AG08396 (cell line): ENCODE data around the gene MTRF1.
"Not testable (repeated sequence)": the region's sequence is repeated elsewhere in the genome, so short reads cannot be mapped to it uniquely, and the experiment has no call there.

Source experiments
- DNase-seq: peaks from one replicate; pipeline ENCODE4 v3.0.0; 2012; ENCODE audit warnings: low spot score, mixed read lengths

MTRF1 gene

DNA sequence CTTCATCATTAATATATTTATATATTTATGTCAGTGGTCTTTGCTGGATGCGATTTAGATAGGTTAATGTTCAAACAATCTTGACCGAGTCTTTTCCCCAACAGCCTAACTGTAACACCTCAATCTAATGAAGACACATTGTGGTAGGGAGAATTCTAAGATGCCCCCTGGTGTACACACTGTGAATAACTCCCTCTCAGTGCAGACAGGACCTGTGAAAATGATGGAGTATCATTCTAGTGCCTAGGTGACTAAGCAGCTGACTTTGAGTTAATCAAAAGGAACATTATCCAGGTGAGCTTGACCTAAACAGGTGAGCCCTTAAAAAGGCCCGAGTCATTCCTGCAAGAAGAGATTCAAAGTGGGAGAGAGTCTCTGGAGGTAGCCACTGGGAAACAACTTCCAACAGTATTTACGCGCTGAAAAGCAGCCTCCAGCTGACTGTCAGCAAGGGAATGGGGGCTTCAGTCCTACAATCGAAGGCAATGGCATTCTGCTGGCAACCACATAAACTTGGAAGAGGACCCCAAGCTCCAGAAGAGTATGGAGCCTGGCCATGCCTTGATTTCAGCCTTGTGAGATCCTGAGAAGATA, 41.0 kb downstream of the MTRF1 start:
- peak; percentile 35 for DNase-seq

DNA sequence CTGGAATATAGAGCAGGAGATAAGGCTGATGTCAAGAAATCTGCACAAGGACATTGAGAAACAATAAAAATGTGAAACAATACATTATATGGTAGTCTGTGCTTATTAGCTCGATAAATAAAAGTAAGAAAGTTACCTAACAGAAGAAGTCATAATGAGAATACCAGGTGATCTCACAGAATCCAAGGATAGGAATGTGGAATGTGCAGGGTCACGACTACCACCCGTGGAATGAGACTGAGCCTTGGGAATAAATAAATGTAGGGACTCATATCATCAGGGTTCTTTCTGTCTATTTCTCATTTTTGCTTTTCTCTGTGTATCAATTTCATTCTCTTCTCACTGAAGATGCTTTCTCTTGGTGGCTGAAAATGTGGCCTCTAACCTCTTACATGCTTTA, 43.0 kb downstream of the MTRF1 start:
- DNase-seq, result no peak

DNA sequence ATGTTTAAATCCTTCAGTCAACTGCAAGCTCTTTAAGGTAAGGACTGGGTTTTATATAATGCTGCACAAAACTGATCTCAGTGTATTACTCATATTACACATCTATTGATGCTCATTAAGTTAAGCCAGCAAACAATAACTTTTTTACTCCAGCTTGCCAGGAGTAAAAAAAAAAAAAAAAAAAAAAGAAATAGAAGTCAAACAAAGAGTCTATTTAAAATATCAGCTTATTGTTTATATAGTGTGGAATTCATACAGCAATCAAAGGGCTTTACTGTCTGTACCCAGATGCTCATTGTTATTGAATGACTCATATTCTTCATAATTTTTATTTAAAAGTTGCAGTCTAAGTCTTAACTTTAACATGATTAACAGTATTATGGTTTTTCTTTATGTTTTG, 47.2 kb downstream of the MTRF1 start:
- DNase-seq, result peak; percentile 6

DNA sequence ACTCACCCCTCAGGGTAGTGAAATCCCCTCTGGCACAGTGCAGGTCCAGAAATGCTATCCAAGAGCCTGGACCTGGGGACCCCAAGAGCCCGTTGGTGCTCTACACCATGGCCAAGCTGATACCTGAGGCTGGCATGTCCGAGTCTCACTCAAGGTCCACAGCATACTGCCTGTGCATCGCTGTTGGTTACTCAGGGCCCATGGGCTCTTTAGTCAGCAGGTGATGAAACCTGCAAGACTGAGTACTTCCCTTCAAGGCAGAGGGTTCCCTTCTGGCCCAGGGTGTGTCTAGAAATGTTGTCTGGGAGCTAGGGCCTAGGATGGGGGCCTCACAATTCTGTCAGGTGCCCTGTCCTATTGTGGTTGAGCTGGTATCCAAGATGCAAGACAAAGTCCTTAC, 49.5 kb downstream of the MTRF1 start:
- no peak for DNase-seq

DNA sequence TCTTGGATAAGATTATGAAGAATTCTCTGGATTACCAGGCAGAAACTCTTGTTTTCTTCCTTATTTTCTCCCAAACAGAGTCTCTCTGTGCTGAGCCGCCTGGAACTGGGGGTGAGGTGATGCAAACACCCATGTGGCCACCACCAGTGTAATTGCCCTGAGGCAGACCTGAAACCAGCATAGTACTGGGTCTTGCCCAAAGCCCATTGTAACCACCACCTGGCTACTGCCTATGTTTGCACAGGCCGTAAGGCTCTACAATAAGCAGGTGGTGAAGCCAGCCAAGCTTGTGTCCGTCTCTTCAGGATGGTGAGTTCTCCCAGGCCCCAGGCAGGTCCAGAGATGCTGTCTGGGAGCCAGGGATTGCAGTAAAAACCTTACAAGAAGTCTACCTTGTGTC, 50.1 kb downstream of the MTRF1 start:
- no peak for DNase-seq

DNA sequence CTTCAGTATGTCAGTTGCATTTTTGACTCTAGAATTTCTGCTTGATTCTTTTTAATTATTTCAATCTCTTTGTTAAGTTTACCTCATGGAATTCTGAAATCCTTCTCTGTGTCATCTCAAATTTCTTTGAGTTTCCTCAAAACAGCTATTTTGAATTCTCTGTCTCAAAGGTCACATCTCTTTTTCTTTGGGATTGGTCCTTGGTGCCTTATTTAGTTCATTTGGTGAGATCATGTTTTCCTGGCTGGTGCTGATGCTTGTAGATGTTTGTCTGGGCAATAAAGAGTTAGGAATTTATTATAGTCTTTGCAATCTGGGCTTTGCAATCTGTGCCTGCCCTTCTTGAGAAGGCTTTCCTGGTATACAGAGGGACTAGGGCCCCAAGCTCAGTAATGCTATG, 50.5 kb downstream of the MTRF1 start:
- no peak for DNase-seq

DNA sequence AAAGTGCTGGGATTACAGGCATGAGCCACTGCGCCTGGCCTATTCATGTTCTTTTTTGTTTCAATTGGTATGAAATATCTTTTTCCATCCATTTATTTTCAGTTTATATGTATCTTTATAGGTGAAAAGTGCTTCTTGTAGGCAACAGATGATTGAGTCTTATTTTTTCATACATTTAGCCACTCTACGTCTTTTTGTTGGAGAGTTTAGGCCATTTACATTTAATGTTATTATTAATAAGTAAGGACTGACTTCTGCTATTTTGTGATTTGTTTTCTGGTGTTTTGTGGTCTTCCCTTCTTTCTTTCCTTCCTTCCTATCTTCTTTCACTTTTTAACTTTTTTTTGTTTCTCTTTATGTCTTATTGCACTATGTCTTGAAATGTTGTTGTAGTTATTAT, 52.3 kb downstream of the MTRF1 start:
- no peak for DNase-seq

DNA sequence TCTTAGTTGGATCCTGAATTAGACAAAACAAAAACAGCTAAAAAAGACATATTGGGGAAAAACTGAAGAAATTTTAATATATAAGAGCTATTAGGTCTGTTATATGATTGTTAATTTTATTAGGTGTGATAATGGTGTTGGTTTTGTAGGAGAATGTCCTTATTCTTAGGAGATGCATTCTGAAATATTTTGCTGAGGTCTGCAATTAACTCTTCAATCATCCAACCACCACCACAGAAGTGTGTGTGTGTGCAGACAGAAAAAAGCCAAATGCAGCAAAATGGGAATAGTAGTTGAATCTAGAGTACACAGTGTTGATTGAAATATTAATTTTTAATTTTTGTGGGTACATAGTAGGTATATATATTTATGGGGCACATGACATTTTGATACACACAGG, 56.9 kb downstream of the MTRF1 start:
- no peak for DNase-seq

DNA sequence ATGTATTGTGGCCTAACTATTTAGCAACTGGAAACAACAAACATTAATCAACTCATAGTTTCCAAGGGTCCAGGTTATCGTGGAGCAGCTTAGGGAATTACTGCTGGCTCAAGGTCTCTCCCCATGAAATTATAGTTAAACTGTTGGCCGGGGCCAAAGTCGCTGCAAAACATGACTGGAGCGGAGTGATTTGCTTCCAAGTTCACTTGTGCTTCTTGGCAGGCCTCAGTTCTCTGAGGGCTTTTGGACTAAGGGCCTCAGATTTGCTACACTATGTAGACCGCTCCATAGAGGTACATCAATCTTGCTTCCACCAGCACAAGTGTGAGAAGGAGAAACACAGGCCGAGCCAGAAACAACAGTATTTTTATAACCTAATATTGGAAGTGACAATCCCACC, 59.6 kb downstream of the MTRF1 start:
- DNase-seq, result no peak

DNA sequence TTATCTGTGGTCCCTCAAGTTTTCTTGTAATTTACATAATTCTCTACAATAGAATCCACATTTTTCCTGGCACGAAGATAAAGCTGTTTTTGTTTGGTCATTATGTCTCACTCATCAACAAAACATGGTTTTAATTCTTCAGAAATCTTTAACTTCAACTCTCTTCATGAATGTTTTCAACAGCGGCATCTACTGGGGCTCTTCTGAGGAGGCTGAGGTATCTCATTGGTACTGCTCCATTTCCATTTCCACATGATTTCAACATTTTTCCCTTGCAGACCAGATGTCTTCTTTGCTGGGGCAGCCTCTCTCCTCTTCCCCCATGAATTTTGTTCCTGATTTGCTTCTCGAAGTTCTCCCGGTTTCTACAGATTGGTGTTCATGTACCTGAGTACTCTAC, 63.2 kb downstream of the MTRF1 start:
- DNase-seq, result no peak

DNA sequence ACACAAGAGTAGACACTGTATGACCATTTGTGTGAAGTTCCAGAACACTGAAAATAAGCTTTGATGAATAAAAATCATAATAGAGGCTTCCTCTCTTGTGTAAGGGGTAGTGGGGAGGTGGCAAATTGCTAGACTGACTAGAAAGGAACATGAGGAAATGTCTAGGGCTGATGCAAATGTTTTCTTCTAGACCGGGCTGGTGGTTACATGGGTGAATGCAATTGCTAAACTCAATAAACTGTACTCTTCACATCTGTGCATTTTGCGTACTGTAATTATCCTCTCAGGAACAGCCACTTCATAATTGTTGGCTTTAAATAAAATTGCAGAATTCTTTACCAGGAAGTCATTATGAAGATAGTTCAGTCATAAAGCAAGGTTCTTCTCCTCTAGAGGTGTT, 63.9 kb downstream of the MTRF1 start:
- no peak for DNase-seq

DNA sequence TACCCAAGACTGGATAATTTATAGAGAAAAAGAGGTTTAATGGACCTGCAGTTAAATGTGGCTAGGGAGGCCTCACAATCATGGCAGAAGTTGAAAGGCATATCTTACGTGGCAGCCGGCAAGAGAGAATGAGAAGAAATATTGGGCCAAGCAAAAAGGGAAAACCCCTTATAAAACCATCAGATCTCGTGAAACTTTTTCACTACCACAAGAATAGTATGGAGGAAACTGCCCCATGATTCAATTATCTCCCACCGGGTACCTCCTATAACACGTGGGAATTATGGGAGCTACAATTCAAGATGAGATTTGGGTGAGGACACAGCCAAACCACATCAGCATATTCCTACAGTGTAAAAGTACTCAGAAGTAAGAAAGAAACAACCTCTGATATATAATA, 64.3 kb downstream of the MTRF1 start:
- DNase-seq, result no peak

DNA sequence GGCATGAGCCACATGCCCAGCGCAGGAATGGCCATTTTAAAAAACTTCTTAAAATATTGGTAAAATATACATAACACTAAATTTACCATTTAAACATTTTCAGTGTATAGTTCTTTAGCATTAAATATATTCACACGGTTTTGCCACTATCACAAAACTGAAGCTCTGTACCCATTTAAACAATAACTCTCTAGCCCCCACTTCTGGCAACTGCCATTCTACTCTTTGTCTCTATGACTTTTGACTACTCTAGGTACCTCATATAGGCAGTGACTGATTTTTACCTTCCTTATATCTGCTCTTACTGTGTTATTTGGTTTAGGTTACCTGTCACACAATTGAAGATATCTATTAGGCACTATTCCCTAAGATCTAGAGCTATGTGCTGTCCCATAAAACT, 66.8 kb downstream of the MTRF1 start:
- no peak for DNase-seq

DNA sequence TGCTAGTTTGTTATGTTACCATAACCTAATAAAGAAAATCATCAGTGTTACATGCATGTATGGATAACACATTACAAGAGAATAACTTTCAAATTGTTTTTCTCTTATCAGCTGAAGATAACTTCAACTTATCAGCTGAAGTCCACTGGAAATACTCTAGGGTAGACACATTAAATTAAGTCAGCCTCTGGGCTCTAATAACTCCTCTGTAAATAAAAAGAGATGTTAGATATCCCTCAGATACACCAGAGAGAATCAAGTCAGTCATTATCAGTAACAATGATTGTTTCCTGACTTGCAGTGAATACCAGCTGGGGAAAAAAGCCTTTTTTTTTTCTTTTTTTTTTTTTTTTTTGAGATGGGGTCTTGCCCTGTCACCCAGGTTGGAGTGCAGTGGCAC, 67.4 kb downstream of the MTRF1 start:
- no peak for DNase-seq

DNA sequence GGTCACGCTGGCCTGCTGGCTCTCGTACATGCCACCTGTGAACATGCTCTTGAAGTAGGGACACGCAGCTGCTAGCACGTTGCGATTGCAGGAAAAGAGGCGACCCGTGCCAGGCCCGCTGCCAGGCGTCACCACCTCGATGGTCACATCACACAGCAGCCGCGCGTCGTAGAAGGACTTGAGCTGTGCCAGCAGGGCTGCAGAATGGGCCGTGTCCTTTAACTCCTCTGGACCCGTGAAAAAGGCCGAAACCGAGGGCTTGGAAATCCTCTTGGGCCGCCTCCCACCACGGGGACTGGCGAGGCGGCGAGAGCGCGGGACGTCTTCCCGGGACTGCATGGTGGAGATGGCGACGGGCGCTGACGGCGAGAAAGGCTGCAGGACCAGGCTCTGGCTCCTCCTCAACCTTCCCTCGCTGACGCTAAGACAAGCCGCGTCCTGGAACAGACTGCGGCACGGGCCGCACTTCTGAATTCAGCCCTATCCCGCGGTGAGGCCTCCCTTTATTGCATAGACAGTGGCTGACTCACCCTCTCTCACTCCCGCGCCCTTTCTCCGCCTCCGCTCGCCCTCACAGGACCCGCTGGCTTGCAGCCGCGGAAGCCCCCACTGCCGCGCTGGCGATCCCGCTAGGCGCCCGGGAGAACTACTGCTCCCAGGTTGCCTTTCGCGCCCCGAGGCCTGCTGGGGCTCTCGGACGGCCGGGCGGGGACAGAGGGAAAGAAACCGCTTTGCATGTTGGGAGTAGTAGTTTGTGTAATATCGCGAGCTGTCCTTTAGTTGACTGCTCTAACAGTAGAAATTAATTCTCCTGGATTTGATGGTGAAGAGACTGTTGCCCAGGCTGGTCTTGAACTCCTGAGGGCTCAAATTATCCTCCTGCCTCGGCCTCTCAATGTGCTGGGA, 69.2 kb downstream of the MTRF1 start, which contains the start of gene KBTBD7:
Gene KBTBD7, minus strand, starts transcription at position 651 of the 906 bp plus-strand sequence. Its CDS starts 312 bp downstream, at position 339.
- peak; percentile 92 for DNase-seq

DNA sequence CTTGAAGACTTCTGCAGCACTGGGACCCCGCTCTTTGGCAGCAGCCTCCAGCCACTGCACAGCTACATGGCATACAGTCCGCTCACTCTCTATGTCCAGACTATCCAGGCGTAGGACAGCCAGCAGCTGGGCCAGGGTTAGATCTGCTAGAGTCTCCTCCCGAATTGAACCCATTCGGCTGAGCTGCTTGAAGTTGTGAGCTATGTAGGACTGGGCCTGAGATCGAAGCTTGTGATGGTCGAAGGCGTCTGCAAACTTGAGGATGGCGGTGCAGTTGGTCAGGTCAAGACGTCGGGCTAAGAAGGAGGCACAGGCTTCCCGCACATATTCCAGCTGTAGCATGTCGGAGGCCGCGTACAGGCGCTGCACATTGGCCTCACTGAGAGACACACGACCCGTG, 69.9 kb downstream of the MTRF1 start:
- no peak for DNase-seq

DNA sequence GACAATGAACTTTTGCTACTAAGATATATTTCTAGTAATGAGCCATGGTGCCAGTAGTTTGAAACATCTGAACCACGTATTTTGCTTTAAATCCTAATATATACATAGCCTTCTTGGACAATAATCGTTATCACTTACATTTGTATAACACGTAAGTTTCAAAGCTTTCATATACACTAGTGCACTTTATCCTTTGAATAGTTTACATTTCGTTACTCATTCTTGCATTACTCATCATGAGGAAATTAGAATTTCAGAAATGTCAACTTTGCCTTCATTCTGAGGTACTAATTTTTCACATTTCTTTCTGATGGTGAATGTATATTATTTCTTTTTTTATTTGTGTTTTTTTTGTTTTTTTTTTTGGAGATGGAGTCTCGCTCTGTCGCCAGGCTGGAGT, 74.8 kb downstream of the MTRF1 start:
- DNase-seq, result no peak

DNA sequence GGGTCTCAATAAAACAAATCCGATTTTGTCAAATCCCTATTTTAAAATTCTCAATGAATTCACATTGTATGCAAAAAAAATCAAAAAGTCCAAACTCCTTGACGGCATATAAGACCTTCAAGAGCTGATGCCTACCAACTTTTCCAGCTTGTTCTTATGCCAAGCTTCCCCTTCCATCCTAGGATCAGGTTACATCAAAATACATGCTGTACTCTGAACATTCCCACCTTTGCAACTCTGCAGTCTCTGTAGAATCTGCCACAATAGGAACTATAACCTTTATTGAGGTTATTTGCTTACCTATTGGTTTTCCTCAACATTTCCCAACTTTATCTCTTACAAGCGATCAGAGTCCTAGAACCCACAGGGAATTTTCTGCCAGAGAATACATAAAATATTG, 76.9 kb downstream of the MTRF1 start:
- no peak for DNase-seq

DNA sequence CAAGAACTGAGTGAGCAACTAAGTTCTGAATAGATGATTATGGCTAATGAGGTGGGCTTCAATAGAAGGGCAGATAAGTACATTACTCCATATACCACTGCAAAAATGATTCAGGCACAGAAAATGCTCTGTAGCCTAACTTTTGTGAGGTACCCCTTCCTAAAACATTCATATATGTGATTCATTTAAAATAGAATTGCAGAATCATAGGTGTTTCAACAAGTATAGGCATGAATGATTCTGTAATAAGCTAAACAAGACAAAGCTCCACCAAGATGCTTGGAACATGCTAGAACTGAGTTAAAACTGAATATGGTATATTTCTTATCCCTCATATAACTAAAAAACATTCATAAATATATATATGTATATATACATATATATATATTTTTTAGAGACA, 81.1 kb downstream of the MTRF1 start:
- no peak for DNase-seq

DNA sequence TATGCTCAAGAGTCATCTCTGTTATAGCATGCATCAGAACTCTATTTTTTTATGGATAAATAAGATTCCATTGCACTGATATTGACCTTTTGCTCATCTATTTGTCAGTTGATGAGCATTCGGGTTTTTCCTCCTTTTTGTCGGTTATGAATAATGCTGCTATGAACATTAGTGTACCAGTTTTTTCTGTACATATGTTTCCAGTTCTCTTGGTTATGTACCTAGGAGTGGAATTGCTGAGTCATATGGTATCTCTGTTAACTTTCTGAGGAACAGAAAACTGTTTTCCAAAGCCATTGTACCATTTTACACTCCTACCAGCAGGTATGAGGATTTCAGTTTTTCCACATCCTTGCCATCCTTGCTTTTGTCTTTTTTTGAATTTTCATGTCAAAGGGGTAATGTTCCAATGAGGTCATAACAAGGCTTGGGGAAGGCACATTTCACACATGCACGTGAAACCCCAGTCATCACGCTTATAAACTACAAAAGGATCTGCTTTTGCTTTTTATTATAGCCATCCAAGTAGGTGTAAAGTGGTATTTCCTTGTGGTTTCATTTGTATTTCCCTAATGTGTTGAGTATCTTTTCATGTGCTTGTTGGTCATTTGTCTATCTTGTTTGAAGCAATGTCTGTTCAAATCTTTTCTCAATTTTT, 83.7 kb downstream of the MTRF1 start:
- no peak for DNase-seq

DNA sequence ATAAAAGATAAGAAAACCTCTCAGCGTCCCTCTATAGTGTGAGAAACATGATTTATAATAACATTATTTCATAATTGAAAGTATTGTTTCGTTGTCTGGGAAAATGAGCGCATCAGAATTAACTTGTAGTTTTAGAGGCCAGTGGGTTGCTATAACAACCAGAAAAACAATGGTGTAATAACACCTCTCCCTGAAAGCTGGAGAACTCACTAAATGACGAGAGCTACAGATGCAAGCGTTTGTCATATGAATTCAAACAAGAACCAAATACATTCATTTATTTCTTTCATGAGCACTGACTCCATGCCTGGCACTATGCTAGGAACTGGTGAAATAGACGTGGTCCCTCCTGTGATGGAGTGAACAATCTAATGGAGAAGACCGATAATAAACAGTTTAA, 85.3 kb downstream of the MTRF1 start:
- peak; percentile 17 for DNase-seq

DNA sequence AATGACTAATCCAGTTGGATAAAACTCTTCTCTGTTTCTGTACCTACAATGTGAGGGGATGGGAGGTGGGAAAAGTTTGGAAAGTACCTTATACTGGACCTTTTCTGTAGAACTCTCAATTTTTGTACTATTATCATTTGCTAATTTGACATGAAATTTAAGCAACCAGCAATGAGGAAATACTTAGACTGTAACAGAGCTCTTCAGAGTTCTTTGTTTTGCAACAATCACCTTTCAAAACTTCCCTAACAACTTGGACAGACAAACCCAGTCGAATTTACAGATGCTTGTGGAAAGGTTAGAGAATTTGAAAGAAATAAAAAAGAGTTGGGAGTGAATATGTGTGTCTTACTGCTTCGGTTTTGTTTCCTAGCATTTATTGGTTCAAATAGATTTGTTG, 85.8 kb downstream of the MTRF1 start:
- no peak for DNase-seq

DNA sequence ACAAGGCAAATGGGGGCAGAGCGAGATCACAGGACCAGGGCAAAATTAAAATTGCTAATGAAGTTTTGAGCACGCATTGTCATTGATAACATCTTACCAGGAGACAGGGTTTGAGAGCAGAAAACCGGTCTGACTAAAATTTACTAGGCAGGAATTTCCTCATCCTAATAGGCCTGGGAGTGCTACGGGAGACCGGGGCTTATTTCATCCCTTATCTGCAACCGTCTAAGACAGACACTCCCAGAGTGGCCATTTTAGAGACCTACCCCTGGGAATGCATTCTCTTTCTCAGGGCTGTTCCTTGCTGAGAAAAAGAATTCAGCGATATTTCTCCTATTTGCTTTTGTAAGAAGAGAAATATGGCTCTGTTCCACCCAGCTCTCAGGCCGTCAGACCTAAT, 87.8 kb downstream of the MTRF1 start:
- not testable (repeated sequence) for DNase-seq
